SHP77 (cell line): Measurements from ENCODE around the gene PRR36.
"Not testable (repeated sequence)": the region's sequence is repeated elsewhere in the genome, so short reads cannot be mapped to it uniquely, and the experiment has no call there.

Experiments
- DNase-seq, 2 experiments: peaks; one replicate each; lab custom pipeline; 2025; lab: John Stamatoyannopoulos, UW

PRR36 gene

DNA sequence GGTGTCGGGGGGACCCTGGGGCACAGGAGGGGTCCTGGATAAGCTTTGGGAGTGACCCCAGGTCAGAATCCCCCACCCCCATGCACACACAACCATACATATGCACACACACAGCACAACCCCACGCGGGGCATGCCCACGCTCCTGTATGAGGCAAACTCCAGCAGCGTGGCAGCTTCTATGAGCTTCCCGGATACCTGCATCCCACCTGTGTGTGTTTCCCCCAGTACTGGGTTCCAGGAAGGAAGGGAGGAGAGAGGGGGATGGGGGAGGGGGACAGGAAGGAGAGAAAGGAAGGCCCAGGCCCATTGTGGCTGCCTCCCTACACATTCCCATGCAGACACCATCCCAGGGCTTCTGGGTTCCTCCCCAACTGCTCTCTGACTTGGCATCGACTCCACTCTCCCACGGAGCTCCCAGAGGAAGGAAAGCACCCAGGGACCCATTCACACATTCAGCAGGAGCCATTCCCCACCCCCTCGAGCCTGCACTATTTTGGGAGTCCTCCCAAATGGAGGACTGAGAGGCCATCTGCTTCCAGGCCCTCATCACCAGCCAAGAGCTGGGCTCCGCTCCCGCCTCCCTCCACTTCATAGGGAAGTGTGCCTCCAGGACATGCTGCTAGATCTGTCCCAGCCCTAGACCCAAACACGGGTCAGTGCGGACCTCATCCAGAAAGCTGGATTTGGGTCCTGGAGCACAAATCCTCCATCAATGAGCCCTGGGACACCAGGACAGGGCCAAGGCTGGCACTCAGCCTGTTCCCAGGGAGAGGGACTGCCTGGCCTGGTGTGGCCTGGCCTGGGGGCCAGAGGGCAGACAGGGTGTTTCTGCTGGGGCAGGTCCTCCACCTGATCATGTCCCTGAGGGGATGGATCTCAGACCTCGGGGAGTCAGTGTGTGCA lies 13.2 kb downstream of the PRR36 start:
- no peak for DNase-seq

DNA sequence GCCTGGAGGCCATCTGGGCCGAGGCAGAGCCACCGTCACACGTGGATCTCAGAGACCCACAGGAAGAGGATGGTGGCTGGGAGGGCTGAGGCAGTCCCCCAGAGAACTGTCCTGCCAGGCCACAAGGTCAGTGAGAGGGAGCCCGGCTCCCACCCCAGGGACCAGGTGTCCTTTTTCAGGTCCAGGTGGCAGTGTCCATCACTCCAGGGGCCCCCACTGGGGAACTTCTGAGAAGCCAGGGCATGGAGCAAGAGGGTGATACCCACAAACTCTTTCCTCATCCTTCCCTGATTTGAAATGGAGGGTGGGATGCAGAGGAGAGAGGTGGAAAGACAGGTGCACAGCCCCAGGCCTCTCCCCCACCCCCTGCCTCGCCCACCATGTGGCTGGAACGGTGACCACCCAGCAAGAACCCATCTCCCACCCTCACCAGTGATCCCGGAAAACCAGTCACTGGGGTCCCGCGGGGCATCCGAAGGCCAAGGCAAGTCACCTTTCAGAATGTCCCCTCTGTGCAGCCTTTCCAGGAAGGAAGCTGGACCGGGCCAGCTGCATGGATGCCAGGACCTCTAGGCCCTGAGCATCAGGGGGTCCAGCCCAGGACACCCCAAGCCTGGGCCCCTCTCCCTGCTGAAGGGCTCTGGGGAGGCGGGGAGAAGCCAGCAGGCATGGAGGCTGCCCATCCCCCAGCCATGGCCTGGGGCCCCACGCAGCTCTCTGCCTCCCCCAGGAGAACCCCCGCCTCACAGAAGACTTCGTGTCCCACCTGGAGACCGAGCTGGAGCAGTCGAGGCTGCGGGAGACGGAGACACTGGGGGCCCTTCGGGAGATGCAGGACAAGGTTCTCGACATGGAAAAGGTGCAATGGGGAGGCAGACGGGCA lies 14.1 kb downstream of the PRR36 start:
- no peak for DNase-seq

DNA sequence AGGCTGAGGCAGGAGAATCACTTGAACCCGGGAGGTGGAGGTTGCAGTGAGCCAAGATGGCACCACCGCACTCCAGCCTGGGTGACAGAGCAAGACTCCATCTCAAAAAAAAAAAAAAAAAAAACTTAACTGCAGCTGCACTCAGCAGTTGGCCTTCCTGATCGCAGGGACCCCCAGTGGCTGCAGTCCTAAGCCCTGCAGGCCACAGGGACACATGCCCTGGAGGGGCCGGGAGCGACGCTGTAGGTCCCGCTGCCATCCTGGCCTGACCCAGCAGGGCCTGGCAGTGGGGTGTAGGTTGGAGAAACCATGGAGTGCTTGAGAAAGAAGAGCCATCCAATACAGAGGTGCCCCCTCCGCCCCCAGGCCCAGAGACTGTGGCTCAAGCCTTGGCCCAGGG lies 15.1 kb downstream of the PRR36 start:
- not testable (repeated sequence) for DNase-seq

DNA sequence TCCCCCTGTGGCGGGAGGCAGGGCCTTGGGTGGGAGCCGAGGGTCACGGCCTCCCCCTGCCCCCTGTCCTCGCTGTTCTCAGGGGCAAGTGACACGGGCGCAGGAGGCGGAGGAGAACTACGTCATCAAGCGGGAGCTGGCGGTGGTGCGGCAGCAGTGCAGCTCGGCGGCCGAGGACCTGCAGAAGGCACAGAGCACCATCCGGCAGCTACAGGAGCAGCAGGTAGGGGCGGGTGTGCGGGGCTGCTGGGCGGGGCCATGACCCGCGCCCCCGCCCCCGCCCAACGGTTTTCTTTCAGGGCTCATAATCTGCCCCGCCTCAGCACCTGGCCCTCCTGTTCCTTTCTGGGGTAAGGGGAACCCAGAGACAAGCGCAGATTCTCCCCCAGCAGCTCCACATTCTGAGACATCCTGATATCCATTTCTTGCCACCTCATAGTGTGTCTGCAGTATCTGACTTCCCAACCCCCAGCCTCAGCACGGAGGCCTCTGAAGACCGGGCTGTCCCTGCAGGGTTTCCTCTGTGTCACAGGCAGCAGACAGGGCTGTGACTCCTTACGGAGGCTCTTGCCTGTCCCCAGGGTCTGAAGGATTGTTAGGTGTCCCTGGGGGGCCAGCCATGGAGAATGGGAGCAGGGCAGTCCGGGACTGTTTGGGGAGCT lies 15.9 kb downstream of the PRR36 start:
- no peak for DNase-seq

DNA sequence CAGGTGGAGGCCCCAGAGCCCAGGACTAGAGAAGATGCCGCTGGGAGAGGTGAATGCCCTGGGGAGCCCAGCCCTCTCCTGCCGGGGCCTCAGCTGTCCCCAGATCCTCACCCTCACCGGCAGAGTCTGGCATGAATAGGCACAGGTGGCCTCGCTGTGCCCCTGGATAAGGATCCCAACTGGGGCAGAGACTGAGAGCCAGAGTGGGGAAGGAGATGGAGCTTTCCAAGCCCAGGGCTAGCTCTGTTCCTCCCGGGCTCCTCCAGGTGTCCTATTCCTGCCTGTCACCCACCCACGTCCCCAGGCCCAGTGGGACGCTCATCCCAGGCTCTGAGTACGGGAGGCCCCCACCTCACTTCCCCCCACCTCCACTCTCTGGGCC lies 16.5 kb downstream of the PRR36 start:
- no peak for DNase-seq

DNA sequence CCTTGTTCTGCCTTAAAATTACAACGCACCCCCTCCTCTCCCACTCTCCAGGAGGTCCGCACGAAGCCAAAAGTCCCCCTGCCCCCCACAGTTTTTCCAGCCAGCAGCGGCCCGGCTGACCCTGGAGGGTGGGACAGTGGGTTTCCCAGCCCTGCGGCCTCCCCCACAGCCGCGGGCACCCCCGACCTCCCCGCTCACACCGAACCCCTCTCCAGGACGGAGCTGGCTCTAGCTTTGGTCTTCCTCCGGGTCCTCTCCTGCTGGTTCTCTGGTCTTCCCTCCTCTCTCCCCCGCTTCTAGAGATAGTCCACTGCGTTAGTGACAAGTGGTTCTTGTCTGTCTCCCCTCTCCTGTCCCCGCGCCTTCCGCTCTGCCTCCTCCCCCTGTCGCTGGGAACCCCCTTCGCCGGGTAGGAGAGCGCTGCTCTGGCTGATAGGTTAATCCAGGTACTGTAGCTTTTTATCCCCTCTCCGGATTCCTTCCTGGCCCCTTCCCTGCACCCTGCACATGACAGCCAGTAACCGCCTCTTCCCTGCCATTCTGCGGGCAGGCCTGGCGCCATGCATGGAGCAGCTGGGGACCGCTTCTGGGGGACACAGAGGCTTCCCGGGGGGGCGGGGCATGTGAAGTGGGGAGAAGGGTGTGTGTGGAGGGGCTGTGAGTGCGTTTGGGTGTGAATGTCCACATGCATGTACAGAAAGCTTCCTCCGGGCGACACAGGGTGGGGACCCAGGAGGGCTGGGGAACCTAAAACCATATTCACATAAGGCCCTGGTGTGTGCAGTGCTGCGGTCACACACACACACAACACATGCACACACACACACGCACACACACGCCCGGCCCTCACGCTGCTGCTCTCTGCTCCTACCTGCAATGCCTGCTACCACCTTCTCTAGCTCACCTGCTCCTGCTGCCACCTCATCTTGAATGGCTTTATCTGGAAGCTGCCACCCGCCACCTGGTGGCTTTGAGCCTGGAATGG lies 17.2 kb downstream of the PRR36 start:
- no peak for DNase-seq

DNA sequence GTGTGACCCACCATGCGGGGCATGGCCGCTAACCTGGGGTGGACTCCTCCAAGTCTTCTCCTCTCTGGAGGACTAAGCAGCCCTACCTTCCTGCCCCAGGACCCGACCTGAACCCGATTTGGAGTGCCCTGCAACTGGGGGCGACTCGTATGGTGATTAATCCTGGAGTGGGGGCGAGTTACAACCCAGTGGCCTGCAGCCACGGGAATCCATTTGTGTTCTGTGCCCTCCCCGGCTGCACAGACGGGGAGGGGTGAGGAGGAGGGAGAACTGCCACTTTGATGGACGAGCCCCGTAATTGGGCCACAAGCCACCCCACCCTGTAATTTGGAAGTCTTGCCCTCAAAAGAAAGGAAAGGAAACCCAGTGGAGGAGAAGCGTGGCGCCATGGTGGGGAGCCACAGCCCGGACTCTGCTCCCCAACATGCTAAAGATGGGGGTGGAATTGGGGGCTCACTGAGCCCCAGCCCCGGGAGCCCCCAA lies 18.0 kb downstream of the PRR36 start:
- no peak for DNase-seq

DNA sequence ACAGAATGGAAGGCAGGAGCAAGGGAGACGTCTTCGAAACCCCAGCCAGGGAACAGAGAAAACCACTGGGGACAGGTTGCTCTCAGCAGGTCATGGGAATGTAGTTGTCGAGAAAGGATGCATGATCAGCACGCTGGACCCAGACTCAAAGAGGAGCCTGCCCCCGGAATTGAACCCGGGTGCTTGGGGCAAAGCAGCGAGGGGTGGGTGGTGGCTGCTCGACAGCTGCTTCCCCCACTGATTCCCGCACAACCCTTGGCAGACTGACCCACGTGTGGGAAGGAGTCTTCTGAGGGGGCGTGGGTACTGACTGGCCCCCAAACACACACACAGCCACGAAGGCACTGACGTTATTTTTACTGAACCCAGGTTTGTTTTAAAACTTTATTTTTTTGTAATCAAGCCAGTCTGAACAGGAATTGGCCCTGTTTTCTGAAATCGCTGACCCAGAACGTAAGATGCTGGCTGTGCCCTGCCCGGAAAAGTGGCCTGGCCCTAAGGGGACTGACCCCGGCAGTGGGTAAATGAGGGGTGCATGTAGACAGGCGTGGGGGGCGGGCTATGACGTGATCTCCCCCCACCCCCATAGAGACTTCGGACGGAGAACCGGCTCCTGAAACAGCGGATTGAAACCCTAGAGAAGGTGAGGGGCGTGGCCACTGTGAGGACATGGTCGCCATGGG lies 18.6 kb downstream of the PRR36 start:
- no peak for DNase-seq

DNA sequence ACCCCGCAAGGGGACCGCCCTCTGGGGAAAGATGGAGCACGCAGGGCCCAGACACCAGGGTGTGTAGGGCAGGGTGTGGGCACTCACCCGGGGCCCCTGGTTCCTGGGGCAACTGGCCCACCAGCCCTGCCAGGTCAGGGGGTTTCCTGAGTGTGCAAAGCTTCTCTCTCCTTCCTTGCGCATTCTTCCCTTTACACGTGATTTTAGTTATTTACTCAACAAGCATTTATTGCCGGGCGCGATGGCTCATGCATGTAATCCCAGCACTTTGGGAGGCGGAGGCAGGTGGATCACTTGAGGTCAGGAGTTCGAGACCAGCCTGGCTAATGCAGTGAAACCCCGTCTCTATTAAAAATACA lies 20.4 kb downstream of the PRR36 start:
- DNase-seq: no peak

DNA sequence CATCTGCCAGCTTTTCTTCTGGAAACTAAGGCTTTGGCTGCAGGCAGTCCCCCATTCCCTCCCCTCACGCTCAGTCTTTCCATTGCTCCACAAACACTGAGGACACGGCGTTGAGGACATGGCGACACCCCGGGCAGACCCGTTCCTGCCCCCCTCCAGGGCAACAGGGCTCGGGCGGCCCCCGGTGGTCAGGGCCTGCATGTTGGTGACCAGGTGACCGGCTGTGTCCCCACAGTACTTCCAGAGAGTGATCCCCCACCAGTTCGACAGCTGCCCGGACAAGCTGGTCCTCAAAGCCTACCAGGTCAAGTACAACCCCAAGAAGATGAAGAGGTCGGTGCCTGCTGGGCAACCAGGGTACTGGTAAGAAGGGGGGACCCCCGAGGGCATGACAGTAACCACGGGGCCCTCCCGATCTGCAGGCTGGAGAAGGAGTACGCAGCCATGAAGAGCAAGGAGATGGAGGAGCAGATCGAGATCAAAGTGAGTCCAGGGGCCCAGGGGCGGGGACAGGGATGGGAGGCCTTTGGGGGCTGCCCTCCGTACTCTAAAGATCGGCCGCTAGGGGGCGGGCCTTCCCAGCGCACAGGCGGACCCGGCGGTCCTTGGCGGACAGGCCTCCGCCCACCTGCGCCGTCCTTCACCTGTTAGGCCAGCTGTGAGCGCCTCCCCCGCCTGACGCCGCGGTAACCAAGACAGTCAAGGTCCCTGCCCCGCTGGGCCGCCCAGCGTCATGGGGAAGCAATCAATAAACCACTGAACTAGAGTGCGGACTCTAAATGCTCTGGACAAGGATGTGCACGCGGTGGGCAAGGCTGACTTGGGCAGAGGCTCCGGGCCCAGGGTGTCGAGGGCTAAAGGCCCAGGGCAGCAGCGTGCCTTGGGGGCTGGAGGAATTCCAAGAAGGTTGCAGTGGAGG lies 21.1 kb downstream of the PRR36 start:
- DNase-seq: peak; percentile 52 to 87

DNA sequence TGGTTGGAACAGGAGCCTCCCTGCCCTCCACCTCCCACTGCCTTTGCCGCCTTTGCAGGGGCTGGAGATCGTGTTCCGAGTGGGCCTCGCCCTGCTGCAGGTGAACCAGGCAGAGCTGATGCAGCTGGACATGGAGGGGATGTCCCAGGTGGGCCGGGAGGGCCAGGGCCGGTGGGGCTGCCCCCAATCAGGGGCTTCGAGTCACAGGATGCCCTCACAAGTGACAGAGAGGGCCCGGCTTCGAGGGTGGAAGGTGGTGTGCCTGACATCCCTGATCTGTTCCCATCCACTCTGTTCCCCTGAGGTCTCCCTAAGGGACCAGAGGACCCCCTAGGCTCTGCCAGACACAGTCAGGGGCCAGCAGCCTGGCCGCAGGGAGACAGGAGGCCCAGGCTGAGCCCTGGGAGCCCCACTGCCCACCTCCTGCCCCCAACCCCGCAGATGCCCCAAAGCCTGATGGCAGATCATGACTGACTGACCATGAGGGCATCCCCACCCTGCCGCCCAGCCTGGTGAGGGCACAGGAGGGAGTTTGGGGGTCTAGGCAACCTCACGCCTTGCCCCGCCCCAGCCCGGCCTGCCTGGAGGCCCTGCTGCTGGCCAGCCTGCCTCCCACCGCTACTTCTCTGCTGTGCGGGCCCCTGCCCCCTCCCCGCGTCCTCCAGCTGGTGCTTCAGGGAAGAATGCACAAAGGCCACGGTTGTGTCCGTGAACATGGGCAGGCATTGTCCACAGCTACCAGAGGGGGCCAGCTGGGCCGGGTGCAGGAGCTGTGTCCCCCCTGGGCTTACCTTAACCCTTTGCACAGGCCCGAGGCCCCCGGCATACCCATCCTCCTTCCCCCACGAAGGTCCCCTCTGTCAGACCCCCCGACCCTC lies 22.3 kb downstream of the PRR36 start:
- no peak for DNase-seq

DNA sequence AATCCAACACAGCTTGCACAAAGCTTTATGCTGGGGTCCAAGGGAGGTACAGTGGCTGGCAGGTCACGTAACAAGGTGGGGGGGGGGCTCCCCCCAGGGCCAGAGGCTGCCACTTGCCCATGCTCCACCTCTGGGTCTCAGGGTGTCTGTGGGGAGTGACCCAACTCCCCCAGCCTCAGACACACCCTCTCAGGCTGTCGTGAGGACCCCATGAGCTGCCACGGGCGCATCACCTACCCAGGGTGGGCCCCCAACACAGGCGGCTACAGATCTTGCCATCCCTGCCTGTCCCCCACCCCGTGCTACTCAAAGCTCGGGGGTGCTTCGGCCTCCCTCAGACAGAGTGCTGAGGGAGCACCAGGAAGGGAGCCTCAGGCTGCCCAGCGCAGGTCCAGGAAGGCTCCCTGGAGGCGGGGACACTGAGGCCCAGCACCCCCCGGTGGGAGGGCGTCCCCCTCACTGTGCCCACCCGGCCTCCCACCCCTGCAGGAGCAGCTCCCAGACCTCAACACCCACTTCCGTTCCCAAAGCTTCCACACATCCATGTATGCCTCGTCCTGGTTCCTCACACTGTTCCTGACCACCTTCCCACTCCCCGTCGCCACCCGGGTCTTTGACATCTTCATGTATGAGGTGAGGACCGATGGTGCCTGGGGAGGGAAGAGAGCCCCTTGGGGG lies 23.1 kb downstream of the PRR36 start:
- DNase-seq: no peak

DNA sequence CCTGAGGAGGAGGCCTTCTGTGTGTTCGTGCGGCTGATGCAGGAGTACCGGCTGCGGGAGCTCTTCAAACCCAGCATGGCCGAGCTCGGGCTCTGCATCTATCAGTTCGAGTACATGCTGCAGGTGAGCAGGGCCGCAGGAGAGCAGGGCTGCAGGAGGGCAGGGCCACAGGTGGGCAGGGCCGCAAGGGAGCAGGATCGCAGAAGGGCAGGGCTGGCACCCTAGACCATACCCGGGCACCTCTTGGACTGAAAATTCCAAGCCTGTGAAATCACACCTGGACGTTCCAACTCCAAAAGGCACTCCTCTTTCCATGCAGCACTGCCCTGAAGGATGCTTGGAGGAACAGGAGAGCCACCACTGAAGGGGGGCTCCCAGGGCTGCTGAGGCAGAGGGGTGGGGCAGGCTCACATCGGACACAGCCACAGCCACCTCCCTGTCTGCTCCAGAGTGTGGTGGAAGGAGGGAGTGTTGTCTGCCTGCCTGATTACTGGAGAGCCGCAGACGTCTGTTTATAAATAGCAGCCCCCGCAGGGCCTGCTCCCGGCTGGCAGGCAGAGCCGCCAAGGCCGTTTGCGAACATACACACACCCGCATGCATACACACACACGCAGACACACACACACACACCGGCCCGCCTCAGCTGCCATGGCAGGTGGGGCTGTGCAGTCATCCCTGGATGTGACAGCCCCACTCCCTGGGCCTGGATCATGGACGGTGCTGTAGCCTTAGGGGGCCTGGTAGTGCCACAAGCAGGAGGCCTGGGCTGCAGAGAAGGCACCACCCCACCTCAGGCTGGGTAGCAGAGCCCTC lies 24.0 kb downstream of the PRR36 start:
- DNase-seq: no peak

DNA sequence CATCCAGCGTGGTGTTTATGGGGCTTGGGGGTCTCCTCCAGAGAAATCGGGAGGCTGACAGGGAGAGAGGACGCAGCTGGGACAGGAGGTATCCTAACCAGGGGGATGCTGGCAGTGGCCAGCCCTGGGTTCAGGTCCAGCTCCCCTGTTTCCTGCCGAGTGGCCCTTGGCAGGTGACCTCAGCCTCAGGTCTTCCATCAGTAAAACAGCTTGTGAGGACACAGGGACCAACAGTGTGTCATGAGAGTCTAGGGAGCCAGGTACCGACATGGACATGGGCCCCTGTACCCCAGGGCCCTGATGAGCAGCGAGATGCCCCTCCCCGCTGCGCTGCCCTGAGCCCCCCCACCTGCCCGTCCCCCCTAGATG lies 24.6 kb downstream of the PRR36 start:
- no peak for DNase-seq

DNA sequence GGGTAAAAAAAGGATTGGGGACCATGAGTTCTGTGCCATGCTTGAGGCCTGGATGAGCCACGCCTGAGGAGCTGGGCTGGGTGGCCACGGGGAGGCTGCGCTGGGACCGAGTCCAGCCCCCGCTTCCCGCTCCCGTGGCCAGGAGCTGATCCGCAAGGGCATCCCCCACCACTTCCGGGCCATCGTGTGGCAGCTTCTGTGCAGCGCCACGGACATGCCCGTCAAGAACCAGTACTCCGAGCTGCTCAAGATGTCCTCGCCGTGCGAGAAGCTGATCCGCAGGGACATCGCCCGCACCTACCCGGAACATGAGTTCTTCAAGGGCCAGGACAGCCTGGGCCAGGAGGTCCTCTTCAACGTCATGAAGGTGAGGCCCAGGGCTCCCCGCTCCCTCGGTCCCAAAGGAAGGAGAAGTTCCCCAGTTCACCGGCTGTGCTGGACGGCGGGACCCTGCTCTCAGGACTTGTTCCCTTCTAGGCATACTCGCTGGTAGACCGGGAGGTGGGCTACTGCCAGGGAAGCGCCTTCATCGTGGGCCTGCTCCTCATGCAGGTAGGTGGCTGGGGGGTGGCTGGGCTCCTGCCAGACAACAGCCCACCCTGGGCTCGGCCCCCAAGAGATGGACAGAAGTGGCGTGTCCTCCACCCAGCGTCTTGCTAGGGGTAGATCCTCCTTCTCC lies 25.3 kb downstream of the PRR36 start:
- no peak for DNase-seq

DNA sequence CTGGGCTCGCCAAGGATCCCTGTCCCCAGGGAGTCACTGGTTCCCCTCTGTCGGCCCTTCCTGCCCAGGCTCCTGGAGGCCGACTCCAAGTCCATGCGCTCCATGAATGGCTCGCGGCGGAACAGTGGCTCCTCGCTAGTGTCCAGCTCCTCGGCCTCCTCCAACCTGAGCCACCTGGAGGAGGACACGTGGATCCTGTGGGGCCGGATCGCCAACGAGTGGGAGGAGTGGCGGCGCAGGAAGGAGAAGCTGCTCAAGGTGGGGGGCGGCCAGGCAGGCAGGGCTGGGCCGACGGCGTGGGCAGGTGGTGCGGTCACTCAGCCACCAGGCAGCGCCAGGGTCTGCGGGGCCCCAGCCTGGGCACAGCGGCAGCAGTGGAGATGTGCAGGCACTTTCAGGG lies 26.5 kb downstream of the PRR36 start:
- DNase-seq: no peak
